GM21723 (cell line): ENCODE results near the gene IL34.
"Not testable (repeated sequence)": the region's sequence is repeated elsewhere in the genome, so short reads cannot be mapped to it uniquely, and the experiment has no call there.

Experiments
- ATAC-seq: cut with Tn5 transposase; IDR thresholded peaks from one replicate; pipeline ENCODE4 v1.9.1; 2021; ENCODE audit warnings: mild to moderate bottlenecking, moderate library complexity; ENCODE audit not compliant: unreplicated experiment

IL34 gene

GRCh38 chr16:70630960-70631745, 15.2 kb upstream of the IL34 start:
- no peak for ATAC-seq

GRCh38 chr16:70632273-70632672, 14.1 kb upstream of the IL34 start:
- no peak for ATAC-seq

- ATAC-seq, result not testable (repeated sequence)
These were observed 12.7 kb upstream of the IL34 start for GRCh38 chr16:70633617-70634016.

GRCh38 chr16:70634861-70635260, 11.5 kb upstream of the IL34 start:
- ATAC-seq, result no peak

GRCh38 chr16:70635336-70636016, 10.9 kb upstream of the IL34 start:
- ATAC-seq, result no peak

- no peak for ATAC-seq
These were observed 7.3 kb upstream of the IL34 start for GRCh38 chr16:70638814-70639792.

GRCh38 chr16:70642633-70643032, 3.7 kb upstream of the IL34 start:
- ATAC-seq, result no peak

GRCh38 chr16:70643264-70643663, 3.1 kb upstream of the IL34 start:
- ATAC-seq, result not testable (repeated sequence)

- no peak for ATAC-seq
These were observed 1.4 kb upstream of the IL34 start for GRCh38 chr16:70644763-70645597.

- ATAC-seq, result no peak
These were observed 1.3 kb downstream of the IL34 start for GRCh38 chr16:70647441-70648359.

GRCh38 chr16:70648606-70649005, 2.2 kb downstream of the IL34 start:
- no peak for ATAC-seq

- no peak for ATAC-seq
These were observed 2.9 kb downstream of the IL34 start for GRCh38 chr16:70649300-70649699.

- no peak for ATAC-seq
These were observed 3.9 kb downstream of the IL34 start for GRCh38 chr16:70650216-70650615.

GRCh38 chr16:70651524-70651923, 5.2 kb downstream of the IL34 start:
- ATAC-seq, result no peak

- ATAC-seq, result no peak
These were observed 6.0 kb downstream of the IL34 start for GRCh38 chr16:70652322-70652721.

- ATAC-seq, result no peak
These were observed 7.0 kb downstream of the IL34 start for GRCh38 chr16:70653406-70653805.

- ATAC-seq, result no peak
These were observed 7.7 kb downstream of the IL34 start for GRCh38 chr16:70653809-70654771.

GRCh38 chr16:70656065-70656711, 9.8 kb downstream of the IL34 start:
- no peak for ATAC-seq
